HepG2 (cell line): ENCODE results near the gene ARHGAP45. TPM values are rescaled to one million over a fixed set of nuclear protein-coding genes. Genes with fewer than 3 reads are reported as not detected.

Source experiments
- DMAP1 ChIP-seq: IDR thresholded peaks from 2 replicates; pipeline ENCODE4 v1.6.1; 2016
- FOXC1 ChIP-seq: sonication (generic); formaldehyde crosslinking; IDR thresholded peaks from 2 replicates; pipeline ENCODE4 v1.8.0; 2022; ENCODE audit warnings: mild to moderate bottlenecking, missing genetic modification reagents, borderline replicate concordance
- GABPB1 ChIP-seq: IDR thresholded peaks from 2 replicates; pipeline ENCODE4 v1.6.1; 2016; ENCODE audit warnings: mild to moderate bottlenecking, missing genetic modification reagents, moderate library complexity, missing compliant biosample characterization
- GATA4 ChIP-seq: sonication (generic); IDR thresholded peaks from 2 replicates; pipeline ENCODE4 v1.6.1; 2016; ENCODE audit warnings: antibody characterized with exemption, low read depth, borderline replicate concordance
- HES4 ChIP-seq: sonication (generic); formaldehyde crosslinking; IDR thresholded peaks from 2 replicates; pipeline ENCODE4 v1.9.0; 2021; ENCODE audit warnings: mild to moderate bottlenecking, missing genetic modification reagents, borderline replicate concordance
- MIER3 ChIP-seq: IDR thresholded peaks from 2 replicates; pipeline ENCODE4 v1.6.1; 2016; ENCODE audit warnings: missing compliant biosample characterization, borderline replicate concordance
- NFKB2 ChIP-seq: sonication (generic); formaldehyde crosslinking; IDR thresholded peaks from 2 replicates; pipeline ENCODE4 v1.4.0; 2020; ENCODE audit warnings: missing genetic modification reagents, borderline replicate concordance
- PBX3 ChIP-seq: sonication (generic); formaldehyde crosslinking; IDR thresholded peaks from 2 replicates; pipeline ENCODE4 v1.8.1; 2023; ENCODE audit warnings: missing genetic modification reagents, inconsistent platforms, borderline replicate concordance
- THAP9 ChIP-seq: sonication (generic); formaldehyde crosslinking; IDR thresholded peaks from 2 replicates; pipeline ENCODE4; 2020; ENCODE audit warnings: missing genetic modification reagents, mild to moderate bottlenecking, borderline replicate concordance
- ZBTB7B ChIP-seq: sonication (generic); formaldehyde crosslinking; IDR thresholded peaks from 2 replicates; pipeline ENCODE4 v1.4.0; 2020; ENCODE audit warnings: missing genetic modification reagents
- ZNF431 ChIP-seq: sonication (generic); formaldehyde crosslinking; IDR thresholded peaks from 2 replicates; pipeline ENCODE4 v1.9.0; 2022; ENCODE audit warnings: missing genetic modification reagents, low read depth, mild to moderate bottlenecking, borderline replicate concordance
- polyA plus RNA-seq, 8 experiments: library from polyadenylated mRNA; depleted of rRNA in 3 of 8; stranded (reverse) in 7 of 8; unstranded in 1 of 8; fragments of >200 nt; fragmentation: Illumina TruSeq in 4 of 8; extraction: Trizol in 4 of 8; gene quantifications; 2 replicates each; pipeline versions ENCODE4 v1.2.1 to v1.2.3, GENCODE V29; 2011 to 2016; ENCODE audit warnings: low read depth in 4 of 8, missing spikeins in 1 of 8, mixed read lengths in 1 of 8; ENCODE audit not compliant: insufficient read depth in 1 of 8
- total RNA-seq, 5 experiments: library from RNA; depleted of rRNA; stranded (reverse); fragments of >200 nt; fragmentation: Illumina TruSeq; extraction: Trizol; gene quantifications; 2 replicates each; pipeline ENCODE4 v1.2.3, GENCODE V29; 2016; ENCODE audit warnings: low read depth in 1 of 5
- TF ChIP-seq, protein P1 (sequence below): sonication (generic); formaldehyde crosslinking; IDR thresholded peaks from 2 replicates; pipeline ENCODE4 v1.4.0; 2020; ENCODE audit warnings: missing genetic modification reagents, borderline replicate concordance
- TF ChIP-seq, protein P2 (sequence below): fragments of 450-650 bp; IDR thresholded peaks from 2 replicates; pipeline ENCODE4 v1.6.1; 2017
- TF ChIP-seq, protein P3 (sequence below): IDR thresholded peaks from 2 replicates; pipeline ENCODE4 v1.6.1; 2016; ENCODE audit warnings: mild to moderate bottlenecking, missing biosample characterization, missing genetic modification reagents
- TF ChIP-seq, protein P4 (sequence below): sonication (generic); formaldehyde crosslinking; IDR thresholded peaks from 2 replicates; pipeline ENCODE4 v1.4.0; 2020; ENCODE audit warnings: missing genetic modification reagents
- TF ChIP-seq, protein P5 (sequence below): sonication (generic); formaldehyde crosslinking; IDR thresholded peaks from 2 replicates; pipeline ENCODE4 v1.8.1; 2023; ENCODE audit warnings: mild to moderate bottlenecking, moderate library complexity, missing genetic modification reagents
- TF ChIP-seq, protein P6 (sequence below): sonication (generic); formaldehyde crosslinking; IDR thresholded peaks from 2 replicates; pipeline ENCODE4 v1.5.1; 2020; ENCODE audit warnings: missing genetic modification reagents, mild to moderate bottlenecking, borderline replicate concordance

Gene ARHGAP45
- total and polyA plus RNA-seq, 2 of the 13 experiments (the other 11 are each of a cell fraction or from before 2014, with no cell fraction given) = 0.84 to 32.0 TPM

GRCh38 chr19:1046117-1046626, 20.8 kb upstream of the ARHGAP45 start (continued):
- TF ChIP-seq, protein P1, sequence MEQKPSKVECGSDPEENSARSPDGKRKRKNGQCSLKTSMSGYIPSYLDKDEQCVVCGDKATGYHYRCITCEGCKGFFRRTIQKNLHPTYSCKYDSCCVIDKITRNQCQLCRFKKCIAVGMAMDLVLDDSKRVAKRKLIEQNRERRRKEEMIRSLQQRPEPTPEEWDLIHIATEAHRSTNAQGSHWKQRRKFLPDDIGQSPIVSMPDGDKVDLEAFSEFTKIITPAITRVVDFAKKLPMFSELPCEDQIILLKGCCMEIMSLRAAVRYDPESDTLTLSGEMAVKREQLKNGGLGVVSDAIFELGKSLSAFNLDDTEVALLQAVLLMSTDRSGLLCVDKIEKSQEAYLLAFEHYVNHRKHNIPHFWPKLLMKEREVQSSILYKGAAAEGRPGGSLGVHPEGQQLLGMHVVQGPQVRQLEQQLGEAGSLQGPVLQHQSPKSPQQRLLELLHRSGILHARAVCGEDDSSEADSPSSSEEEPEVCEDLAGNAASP (CRISPR knock-in tag) = no peak
- TF ChIP-seq GABPB1 (CRISPR knock-in tag) (peak; percentile 40; the same call in 1 of the 2 replicates), ZBTB7B (CRISPR knock-in tag) (no peak), FOXC1 (CRISPR knock-in tag) (no peak), HES4 (peak; percentile 80), NFKB2 (CRISPR knock-in tag) (peak; percentile 83; the same call in 1 of the 2 replicates), THAP9 (0 out of 2 replicates have a peak, but pooled peaks have one; percentile 46), PBX3 (CRISPR knock-in tag) (peak; percentile 40; the same call in 1 of the 2 replicates), MIER3 (CRISPR knock-in tag) (no peak), ZNF431 (CRISPR knock-in tag) (no peak), DMAP1 (CRISPR knock-in tag) (no peak), GATA4 (no peak)
- TF ChIP-seq, protein P2, sequence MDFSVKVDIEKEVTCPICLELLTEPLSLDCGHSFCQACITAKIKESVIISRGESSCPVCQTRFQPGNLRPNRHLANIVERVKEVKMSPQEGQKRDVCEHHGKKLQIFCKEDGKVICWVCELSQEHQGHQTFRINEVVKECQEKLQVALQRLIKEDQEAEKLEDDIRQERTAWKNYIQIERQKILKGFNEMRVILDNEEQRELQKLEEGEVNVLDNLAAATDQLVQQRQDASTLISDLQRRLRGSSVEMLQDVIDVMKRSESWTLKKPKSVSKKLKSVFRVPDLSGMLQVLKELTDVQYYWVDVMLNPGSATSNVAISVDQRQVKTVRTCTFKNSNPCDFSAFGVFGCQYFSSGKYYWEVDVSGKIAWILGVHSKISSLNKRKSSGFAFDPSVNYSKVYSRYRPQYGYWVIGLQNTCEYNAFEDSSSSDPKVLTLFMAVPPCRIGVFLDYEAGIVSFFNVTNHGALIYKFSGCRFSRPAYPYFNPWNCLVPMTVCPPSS = no peak
- TF ChIP-seq, protein P3, sequence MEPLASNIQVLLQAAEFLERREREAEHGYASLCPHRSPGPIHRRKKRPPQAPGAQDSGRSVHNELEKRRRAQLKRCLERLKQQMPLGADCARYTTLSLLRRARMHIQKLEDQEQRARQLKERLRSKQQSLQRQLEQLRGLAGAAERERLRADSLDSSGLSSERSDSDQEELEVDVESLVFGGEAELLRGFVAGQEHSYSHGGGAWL = peak; percentile 54; the same call in 1 of the 2 replicates
- TF ChIP-seq, protein P4, sequence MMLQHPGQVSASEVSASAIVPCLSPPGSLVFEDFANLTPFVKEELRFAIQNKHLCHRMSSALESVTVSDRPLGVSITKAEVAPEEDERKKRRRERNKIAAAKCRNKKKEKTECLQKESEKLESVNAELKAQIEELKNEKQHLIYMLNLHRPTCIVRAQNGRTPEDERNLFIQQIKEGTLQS (CRISPR knock-in tag) = no peak
- TF ChIP-seq, protein P5, sequence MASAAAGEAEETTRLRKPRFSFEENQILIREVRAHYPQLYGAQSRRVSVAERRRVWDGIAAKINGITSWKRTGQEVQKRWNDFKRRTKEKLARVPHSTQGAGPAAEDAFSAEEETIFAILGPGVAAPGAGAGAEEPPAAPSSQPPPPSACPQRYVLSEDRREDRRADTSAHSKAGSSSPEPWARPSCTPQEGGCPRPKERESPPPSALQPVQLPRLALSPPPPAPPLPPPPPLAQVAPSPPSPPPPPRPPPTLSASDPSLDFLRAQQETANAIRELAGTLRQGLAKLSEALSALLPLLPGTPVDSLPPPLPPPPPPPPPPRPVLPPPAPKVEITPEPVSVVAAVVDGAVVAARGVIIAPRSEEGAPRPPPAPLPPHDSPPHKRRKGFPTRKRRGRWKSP (CRISPR knock-in tag) = no peak; the same call in 1 of the 2 replicates
- TF ChIP-seq, protein P6, sequence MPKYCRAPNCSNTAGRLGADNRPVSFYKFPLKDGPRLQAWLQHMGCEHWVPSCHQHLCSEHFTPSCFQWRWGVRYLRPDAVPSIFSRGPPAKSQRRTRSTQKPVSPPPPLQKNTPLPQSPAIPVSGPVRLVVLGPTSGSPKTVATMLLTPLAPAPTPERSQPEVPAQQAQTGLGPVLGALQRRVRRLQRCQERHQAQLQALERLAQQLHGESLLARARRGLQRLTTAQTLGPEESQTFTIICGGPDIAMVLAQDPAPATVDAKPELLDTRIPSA = 0 out of 2 replicates have a peak, but pooled peaks have one; percentile 47
